Measurements from ENCODE around the gene ICOSLG.
"Not testable (repeated sequence)": the region's sequence is repeated elsewhere in the genome, so short reads cannot be mapped to it uniquely, and the experiment has no call there.

Gene ICOSLG

GRCh38 chr21:44199448-44199847 is 41.3 kb downstream of the ICOSLG start:
- TF ChIP-seq SPI1 (IDR thresholded peaks at IDR 0.05; ENCODE audit: borderline replicate concordance, low read depth) (no peak), POLR2AphosphoS5 (IDR thresholded peaks at IDR 0.05; ENCODE audit: low read depth) (no peak), REST (IDR thresholded peaks at IDR 0.05; ENCODE audit: insufficient replicate concordance, low read depth) (no peak), GABPA (IDR thresholded peaks at IDR 0.05; ENCODE audit: low read depth) (no peak)
- TF ChIP-seq, protein P1, sequence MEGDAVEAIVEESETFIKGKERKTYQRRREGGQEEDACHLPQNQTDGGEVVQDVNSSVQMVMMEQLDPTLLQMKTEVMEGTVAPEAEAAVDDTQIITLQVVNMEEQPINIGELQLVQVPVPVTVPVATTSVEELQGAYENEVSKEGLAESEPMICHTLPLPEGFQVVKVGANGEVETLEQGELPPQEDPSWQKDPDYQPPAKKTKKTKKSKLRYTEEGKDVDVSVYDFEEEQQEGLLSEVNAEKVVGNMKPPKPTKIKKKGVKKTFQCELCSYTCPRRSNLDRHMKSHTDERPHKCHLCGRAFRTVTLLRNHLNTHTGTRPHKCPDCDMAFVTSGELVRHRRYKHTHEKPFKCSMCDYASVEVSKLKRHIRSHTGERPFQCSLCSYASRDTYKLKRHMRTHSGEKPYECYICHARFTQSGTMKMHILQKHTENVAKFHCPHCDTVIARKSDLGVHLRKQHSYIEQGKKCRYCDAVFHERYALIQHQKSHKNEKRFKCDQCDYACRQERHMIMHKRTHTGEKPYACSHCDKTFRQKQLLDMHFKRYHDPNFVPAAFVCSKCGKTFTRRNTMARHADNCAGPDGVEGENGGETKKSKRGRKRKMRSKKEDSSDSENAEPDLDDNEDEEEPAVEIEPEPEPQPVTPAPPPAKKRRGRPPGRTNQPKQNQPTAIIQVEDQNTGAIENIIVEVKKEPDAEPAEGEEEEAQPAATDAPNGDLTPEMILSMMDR (IDR thresholded peaks at IDR 0.05; ENCODE audit: insufficient read depth, low read length): no peak
- DNase-seq (ENCODE audit: low read depth in 1 of 2, low spot score in 1 of 2): no peak
- Histone ChIP-seq H3K27me3 (ENCODE audit: insufficient read depth, poor library complexity, severe bottlenecking) (no peaks in the 10 kb centered on the region), H3K4me3 (replicated peaks; ENCODE audit: insufficient read depth, low read length) (no peak overlapping the region), H3K27ac (replicated peaks) (no peak overlapping the region)

- not testable (repeated sequence) for H3K27ac ChIP-seq (replicated peaks); H3K27me3 ChIP-seq (ENCODE audit: insufficient read depth, poor library complexity, severe bottlenecking); H3K4me3 ChIP-seq (replicated peaks; ENCODE audit: insufficient read depth, low read length); DNase-seq (ENCODE audit: low read depth in 1 of 2, low spot score in 1 of 2)
Observed at GRCh38 chr21:44197156-44197516, 43.6 kb downstream of the ICOSLG start.

DNA sequence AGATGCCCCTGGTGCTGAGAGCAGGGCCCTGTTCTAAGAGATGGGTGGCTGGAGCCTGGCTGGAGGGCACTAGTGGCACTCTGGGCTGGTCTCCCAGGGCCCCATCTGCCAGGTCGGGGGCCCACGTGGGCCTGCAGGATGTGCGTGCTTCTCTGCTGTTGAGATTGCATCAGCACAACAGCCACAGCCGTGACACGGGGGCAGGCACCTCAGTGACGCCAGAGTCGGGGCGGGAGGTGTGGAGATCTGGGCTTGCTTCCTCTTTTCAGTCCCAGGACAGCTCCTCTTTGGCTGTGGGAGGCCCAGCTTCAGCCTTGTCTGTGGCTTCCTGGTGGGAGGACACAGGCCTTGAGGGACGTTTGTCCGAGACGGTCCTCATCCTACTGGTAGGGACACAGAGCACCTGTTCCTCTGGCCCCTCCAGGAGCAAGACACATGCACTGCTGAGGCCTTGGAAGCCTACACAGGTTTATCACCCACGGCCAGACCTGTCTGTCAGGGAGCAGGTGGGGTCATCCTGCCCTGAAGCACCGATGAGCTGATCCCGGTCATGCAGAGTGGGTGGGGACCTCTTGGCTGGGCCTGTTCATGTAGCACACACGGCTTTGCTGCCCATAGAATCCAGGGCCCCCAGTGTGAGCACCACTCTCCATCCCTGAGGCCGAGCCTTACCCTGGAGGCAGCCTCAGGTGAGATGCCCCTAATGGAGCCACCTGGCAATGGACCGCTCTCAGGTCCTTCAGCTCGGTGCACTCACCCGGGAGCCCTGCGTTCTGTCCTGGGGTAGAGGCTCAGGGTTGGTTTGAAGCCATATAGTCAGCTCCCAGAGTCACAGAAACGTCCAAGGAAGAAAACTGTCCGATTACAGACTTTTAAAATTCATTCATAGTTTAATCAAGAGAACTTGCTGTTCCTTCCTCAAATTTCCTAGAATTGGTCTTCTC is 44.3 kb downstream of the ICOSLG start:
- peak overlapping the region; percentile 87 for H3K27ac ChIP-seq (replicated peaks)
- not testable (repeated sequence) for H3K4me3 ChIP-seq (replicated peaks; ENCODE audit: insufficient read depth, low read length); H3K27me3 ChIP-seq (ENCODE audit: insufficient read depth, poor library complexity, severe bottlenecking)
- TF ChIP-seq POLR2AphosphoS5 (IDR thresholded peaks at IDR 0.05; ENCODE audit: low read depth): peak; percentile 72
- DNase-seq (ENCODE audit: low read depth in 1 of 2, low spot score in 1 of 2): peak; percentile 59 to 95

GRCh38 chr21:44194888-44195287 is 45.9 kb downstream of the ICOSLG start:
- H3K4me3 ChIP-seq (replicated peaks; ENCODE audit: insufficient read depth, low read length); DNase-seq (ENCODE audit: low read depth in 1 of 2, low spot score in 1 of 2); H3K27ac ChIP-seq (replicated peaks); H3K27me3 ChIP-seq (ENCODE audit: insufficient read depth, poor library complexity, severe bottlenecking): not testable (repeated sequence)

DNA sequence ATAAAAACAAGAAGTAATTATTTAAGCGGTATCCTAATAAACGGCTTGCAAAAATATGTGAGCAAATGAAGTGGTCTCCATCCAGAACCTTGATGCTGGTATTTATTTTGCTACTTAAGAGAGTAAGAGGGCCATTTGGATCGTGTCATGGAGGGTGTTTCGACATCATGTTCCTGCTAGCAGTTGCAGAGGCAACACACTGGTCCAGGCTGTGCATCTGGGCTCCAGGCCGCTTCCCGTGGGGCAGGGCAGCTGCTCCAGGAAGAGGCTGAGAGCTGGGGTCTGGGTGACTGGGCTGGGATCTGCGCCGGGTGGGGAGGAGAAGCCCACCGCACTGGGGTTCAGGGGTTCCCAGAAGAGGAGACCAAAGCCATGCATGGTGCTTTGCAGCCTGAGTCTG is 46.3 kb downstream of the ICOSLG start:
- H3K27ac ChIP-seq (replicated peaks); DNase-seq (ENCODE audit: low read depth in 1 of 2, low spot score in 1 of 2); H3K4me3 ChIP-seq (replicated peaks; ENCODE audit: insufficient read depth, low read length); H3K27me3 ChIP-seq (ENCODE audit: insufficient read depth, poor library complexity, severe bottlenecking): not testable (repeated sequence)

- not testable (repeated sequence) for H3K4me3 ChIP-seq (replicated peaks; ENCODE audit: insufficient read depth, low read length); H3K27me3 ChIP-seq (ENCODE audit: insufficient read depth, poor library complexity, severe bottlenecking); DNase-seq (ENCODE audit: low read depth in 1 of 2, low spot score in 1 of 2); H3K27ac ChIP-seq (replicated peaks)
Observed at GRCh38 chr21:44193108-44193507, 47.6 kb downstream of the ICOSLG start.

GRCh38 chr21:44190349-44191271 is 50.1 kb downstream of the ICOSLG start:
- DNase-seq (ENCODE audit: low read depth in 1 of 2, low spot score in 1 of 2); H3K4me3 ChIP-seq (replicated peaks; ENCODE audit: insufficient read depth, low read length); H3K27me3 ChIP-seq (ENCODE audit: insufficient read depth, poor library complexity, severe bottlenecking); H3K27ac ChIP-seq (replicated peaks): not testable (repeated sequence)

DNA sequence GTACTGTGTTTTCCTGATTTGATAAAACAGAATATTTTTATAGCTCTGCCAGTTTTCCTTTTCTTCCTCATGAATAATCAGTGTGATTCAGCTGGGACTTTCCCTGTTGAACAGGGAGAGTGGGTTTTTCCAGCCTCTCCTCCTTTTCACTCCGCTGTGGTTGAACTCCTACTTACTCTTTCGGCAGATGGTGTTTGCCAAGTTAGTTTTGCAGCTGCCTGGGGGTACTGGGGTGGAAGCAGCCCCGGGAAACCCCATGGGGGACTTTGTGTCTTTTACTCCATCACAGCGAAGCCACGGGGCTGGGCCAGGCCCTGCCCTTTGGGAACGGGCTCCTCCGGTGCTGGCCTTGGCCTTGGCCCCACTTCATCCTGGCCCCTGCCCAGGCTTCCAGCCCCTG is 55.9 kb downstream of the ICOSLG start:
- H3K27ac ChIP-seq (replicated peaks); H3K27me3 ChIP-seq (ENCODE audit: insufficient read depth, poor library complexity, severe bottlenecking); DNase-seq (ENCODE audit: low read depth in 1 of 2, low spot score in 1 of 2); H3K4me3 ChIP-seq (replicated peaks; ENCODE audit: insufficient read depth, low read length): not testable (repeated sequence)

GRCh38 chr21:44182202-44182601 is 58.5 kb downstream of the ICOSLG start:
- H3K27ac ChIP-seq (replicated peaks); DNase-seq (ENCODE audit: low read depth in 1 of 2, low spot score in 1 of 2); H3K4me3 ChIP-seq (replicated peaks; ENCODE audit: insufficient read depth, low read length); H3K27me3 ChIP-seq (ENCODE audit: insufficient read depth, poor library complexity, severe bottlenecking): not testable (repeated sequence)

DNA sequence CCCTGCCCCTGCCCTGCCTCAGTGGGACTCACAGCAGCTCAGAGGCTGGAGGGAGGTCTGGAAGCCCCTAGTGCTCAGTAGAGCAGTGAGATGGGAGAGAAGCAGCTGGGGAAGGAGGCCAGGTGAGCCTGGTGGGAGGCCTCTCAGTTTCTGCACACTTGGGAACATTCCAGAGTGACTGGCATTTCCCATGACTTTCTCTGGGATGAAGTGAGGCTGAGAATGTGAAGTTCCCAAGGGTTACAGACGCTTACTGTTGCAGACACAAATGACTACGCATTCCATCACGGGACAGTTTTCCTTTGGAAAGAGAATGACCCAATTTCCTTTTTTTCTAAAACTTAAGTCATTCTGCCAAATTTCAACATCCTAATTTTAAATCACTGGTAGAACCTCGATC is 59.2 kb downstream of the ICOSLG start:
- DNase-seq (ENCODE audit: low read depth in 1 of 2, low spot score in 1 of 2): not testable (repeated sequence)

GRCh38 chr21:44176127-44176526 is 64.6 kb downstream of the ICOSLG start:
- DNase-seq (ENCODE audit: low read depth in 1 of 2, low spot score in 1 of 2); H3K27me3 ChIP-seq (ENCODE audit: insufficient read depth, poor library complexity, severe bottlenecking); H3K27ac ChIP-seq (replicated peaks); H3K4me3 ChIP-seq (replicated peaks; ENCODE audit: insufficient read depth, low read length): not testable (repeated sequence)

More for the DNA sequence above, 59.2 kb downstream of the ICOSLG start:
- H3K4me3 ChIP-seq (replicated peaks; ENCODE audit: insufficient read depth, low read length); H3K27ac ChIP-seq (replicated peaks); H3K27me3 ChIP-seq (ENCODE audit: insufficient read depth, poor library complexity, severe bottlenecking): not testable (repeated sequence)

Measured in HL-60 (cell line).